ENCODE results near the gene SRC.
A peak's percentile ranks its signal among the peaks of the same experiment; 100 is the strongest.

DNA sequence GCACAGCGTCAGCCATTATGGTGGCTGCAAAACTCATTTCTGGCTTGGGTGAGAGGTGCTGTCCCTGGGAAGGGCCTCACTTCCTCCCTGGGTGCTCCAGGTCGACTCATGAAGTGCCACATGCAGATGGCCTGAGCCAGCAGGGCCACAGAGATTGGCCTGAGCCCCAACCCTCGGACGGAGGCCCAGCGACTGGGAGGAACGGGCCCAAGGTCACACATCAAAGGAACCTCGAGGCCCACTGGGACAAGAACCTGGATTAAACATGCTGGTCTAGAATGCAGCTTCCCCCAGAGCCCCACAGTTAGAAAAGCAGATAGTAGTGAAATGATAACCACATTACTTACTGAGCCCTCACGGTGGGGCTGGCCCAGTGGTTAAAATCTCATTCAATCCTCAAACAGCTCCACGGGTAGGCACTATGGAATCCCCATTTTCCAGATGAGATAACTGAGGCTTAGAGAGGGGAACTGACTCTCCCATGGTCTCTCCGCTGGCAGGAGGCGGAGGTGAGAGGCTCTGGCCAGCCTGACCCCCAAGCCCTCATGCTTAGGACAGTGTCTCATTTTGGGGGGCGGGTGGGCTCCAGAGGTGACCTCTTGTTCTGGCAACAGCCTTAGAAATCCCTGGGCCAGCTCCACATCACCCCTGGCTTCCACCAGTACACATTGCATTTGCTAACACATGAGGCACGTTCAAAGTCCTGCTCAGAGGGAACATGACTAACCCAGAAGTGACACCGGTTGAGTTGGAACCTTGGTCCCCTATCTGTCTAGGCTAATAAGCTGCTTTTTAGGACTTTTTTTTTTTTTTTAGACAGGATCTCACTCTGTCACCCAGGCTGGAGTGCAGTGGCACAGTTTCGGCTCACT lies 53.0 kb downstream of the SRC start:
- TF ChIP-seq STAT1 (IDR thresholded peaks at IDR 0.05; ENCODE audit: unreplicated experiment) (no peak), CTCF (conservative IDR thresholded peaks at IDR 0.05; ENCODE audit: low read depth in 2 of 2) (0 out of 4 replicates have a peak, but pooled peaks of 1 of the 2 experiments have one; percentile 14), POLR2AphosphoS5 (IDR thresholded peaks at IDR 0.05; ENCODE audit: low read depth) (no peak), EZH2phosphoT487 (IDR thresholded peaks at IDR 0.05; ENCODE audit: unreplicated experiment) (no peak), REST (IDR thresholded peaks at IDR 0.05; ENCODE audit: unreplicated experiment) (no peak), EZH2 (IDR thresholded peaks at IDR 0.05; ENCODE audit: low read depth, unreplicated experiment) (no peak), CREB1 (CRISPR knock-in tag; IDR thresholded peaks at IDR 0.05; ENCODE audit: low read depth) (no peak), ZNF114 (CRISPR knock-in tag; IDR thresholded peaks at IDR 0.05) (no peak), JUNB (IDR thresholded peaks at IDR 0.05; ENCODE audit: unreplicated experiment) (no peak), ETS1 (IDR thresholded peaks at IDR 0.05) (no peak), NANOG (IDR thresholded peaks at IDR 0.05; ENCODE audit: borderline replicate concordance) (no peak)
